Neutrophil (primary cell): ENCODE results near the gene UPB1.

ENCODE experiments used
- H3K27ac ChIP-seq: fragments of 200-600 bp; sonication (generic); 2 replicates; pipeline ENCODE4 v1.5.1; 2016; ENCODE audit warnings: mild to moderate bottlenecking, moderate library complexity
- H3K27me3 ChIP-seq: fragments of 200-600 bp; sonication (generic); 2 replicates; pipeline ENCODE4 v1.6.0; 2016; ENCODE audit warnings: mild to moderate bottlenecking
- H3K36me3 ChIP-seq: fragments of 200-600 bp; sonication (generic); 2 replicates; pipeline ENCODE4 v1.5.1; 2017
- H3K4me1 ChIP-seq, 2 experiments: fragments of 200-600 bp in 1 of 2; sonication (generic) in 1 of 2; 1 replicate in 1 of 2; 2 replicates in 1 of 2; pipeline versions ENCODE4 v1.5.1 to v1.6.1; 2013 to 2016; ENCODE audit warnings: low read depth in 1 of 2, low read length in 1 of 2, mild to moderate bottlenecking in 1 of 2, moderate library complexity in 1 of 2; ENCODE audit not compliant: control insufficient read depth in 1 of 2, insufficient read depth in 1 of 2
- H3K4me3 ChIP-seq, 2 experiments: fragments of 200-600 bp in 1 of 2; sonication (generic) in 1 of 2; 1 replicate in 1 of 2; 2 replicates in 1 of 2; pipeline ENCODE4 v1.5.1; 2013 to 2016; ENCODE audit warnings: low read depth in 1 of 2, low read length in 1 of 2, mild to moderate bottlenecking in 1 of 2, moderate library complexity in 1 of 2
- H3K9me3 ChIP-seq: fragments of 200-600 bp; sonication (generic); 2 replicates; pipeline ENCODE4 v1.5.1; 2016
- TF ChIP-seq, protein P1 (sequence below): fragments of 200-600 bp; sonication (generic); IDR thresholded peaks from 2 replicates; pipeline ENCODE4 v1.5.1; 2016; ENCODE audit warnings: antibody characterized with exemption

UPB1 gene

DNA sequence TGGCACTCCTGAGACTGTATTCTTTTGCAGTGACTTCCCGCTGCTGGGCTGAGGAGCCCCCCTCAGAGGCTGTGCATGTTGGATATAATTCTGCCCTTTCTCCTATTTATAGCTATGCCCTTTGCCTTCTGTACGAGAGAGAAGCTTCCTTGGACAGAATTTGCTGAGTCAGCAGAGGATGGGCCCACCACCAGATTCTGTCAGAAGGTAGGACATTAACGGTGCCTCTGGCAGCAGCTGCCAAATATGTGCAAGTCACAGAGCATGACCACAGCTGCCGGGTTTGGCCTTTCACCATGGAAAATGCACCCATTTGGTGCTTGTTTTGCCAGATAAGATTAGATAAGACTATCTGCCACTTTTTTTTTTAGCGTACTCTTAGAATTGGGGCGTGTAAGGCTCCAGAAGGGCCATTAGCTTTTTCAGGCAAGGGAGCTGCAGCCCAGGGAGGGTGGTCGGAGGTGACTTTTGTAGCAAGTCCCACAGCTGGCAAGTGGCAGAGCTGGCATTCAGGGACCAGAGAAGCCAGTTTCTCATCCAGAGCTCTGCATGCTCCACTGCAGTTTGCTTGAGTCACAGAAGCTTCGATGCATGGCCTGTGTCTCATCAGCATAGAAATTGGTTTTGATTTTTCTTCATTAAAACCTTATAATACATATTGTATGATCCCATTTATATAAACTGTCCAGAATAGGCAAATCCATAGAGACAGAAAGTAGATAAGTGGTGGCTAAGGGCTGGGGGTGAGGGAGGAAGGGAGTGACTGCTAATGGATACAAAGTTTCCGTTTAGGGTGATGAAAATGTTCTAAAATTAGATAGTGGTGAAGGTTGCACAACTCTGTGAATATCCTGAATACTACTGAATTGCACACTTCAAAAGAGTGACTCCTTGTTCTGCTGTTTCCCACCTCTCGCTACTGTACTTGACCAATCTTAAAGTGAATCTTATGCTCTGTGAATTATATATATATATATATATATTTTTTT, 15.8 kb downstream of the UPB1 start:
- no peaks in the 10 kb centered on the region for H3K27me3 ChIP-seq
- H3K27ac ChIP-seq, result peak overlapping the region; percentile 74
- TF ChIP-seq, protein P1, sequence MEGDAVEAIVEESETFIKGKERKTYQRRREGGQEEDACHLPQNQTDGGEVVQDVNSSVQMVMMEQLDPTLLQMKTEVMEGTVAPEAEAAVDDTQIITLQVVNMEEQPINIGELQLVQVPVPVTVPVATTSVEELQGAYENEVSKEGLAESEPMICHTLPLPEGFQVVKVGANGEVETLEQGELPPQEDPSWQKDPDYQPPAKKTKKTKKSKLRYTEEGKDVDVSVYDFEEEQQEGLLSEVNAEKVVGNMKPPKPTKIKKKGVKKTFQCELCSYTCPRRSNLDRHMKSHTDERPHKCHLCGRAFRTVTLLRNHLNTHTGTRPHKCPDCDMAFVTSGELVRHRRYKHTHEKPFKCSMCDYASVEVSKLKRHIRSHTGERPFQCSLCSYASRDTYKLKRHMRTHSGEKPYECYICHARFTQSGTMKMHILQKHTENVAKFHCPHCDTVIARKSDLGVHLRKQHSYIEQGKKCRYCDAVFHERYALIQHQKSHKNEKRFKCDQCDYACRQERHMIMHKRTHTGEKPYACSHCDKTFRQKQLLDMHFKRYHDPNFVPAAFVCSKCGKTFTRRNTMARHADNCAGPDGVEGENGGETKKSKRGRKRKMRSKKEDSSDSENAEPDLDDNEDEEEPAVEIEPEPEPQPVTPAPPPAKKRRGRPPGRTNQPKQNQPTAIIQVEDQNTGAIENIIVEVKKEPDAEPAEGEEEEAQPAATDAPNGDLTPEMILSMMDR, result no peak
- H3K4me1 ChIP-seq, result peaks cover 85 to 96% of the 10 kb centered on the region in 2 experiments
- H3K9me3 ChIP-seq, result no peaks in the 10 kb centered on the region
- H3K36me3 ChIP-seq, result peaks cover 5% of the 10 kb centered on the region
- peak overlapping the region; percentile 44 to 47 for H3K4me3 ChIP-seq

DNA sequence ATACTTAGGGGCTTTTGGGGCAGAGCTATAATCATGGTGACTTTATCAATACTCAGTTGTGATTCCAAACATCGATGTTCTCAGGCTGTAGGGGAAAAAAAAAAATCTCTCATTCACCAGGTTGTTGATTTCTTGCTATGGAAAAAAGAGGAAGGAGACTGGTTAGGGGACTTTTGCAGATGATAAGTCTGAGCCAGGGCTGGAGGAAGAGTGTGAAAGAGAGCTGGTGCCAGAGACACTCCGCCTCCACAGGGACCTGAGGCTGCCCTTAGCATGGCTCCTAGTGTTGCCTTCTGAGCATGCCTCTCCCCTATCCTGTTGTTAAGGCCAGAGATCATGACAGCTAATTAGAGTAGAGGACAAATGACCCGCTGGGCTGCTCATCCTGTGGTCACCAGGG, 16.9 kb downstream of the UPB1 start:
- H3K9me3 ChIP-seq, result no peaks in the 10 kb centered on the region
- H3K36me3 ChIP-seq, result peaks cover 5% of the 10 kb centered on the region
- H3K27me3 ChIP-seq, result no peaks in the 10 kb centered on the region
- H3K27ac ChIP-seq, result peak overlapping the region; percentile 74
- peak overlapping the region in 1 of 2 experiments; percentile 47 for H3K4me3 ChIP-seq
- TF ChIP-seq, protein P1, result no peak
- peaks cover 85 to 96% of the 10 kb centered on the region in 2 experiments for H3K4me1 ChIP-seq

- Histone ChIP-seq H3K27me3 (no peaks in the 10 kb centered on the region), H3K4me1 (peaks cover 86 to 95% of the 10 kb centered on the region in 2 experiments)
Observed at GRCh38 chr22:24513378-24514240, 18.5 kb downstream of the UPB1 start.

DNA sequence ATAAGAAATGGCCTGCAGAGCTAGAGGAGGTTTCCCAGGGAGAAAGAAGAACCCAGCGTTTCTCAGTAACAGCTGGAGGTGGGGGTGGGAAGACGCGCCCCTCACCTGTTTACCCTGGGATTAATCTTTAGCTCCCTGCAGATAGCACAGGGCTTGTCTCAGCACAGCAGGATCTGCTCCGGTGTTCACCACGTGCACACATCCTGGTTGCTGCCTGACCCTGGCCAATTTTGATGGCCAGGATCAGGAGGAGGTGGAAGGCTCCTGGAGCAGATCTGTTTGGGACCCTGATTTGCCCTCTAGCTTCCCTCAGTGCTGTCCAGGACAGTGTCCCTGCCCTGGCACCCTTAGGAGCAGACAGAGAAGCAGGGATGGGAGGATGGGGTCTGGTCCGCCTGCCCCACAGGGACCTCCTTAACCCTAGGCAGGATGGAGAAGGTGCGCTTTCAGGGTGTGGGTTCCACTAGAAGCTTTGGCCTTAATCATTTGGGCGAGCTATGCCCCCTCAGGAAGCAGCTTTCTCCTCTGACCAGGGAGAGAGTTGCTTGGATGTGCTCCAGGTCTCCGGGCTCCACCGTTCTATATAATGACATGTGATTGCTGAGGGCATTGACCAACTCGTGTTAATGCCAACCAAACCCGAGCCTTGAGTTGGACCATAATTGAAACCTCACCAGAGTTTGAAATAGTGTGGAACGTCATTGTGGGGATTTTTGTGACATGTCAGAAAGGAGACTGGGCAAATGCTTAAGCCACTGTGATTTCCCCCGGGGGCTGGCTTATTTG, 19.3 kb downstream of the UPB1 start:
- Histone ChIP-seq H3K4me1 (peaks cover 86 to 95% of the 10 kb centered on the region in 2 experiments), H3K4me3 (no peak overlapping the region), H3K36me3 (peaks cover 5% of the 10 kb centered on the region), H3K27ac (no peak overlapping the region), H3K27me3 (no peaks in the 10 kb centered on the region), H3K9me3 (no peaks in the 10 kb centered on the region)
- TF ChIP-seq, protein P1, result no peak

More at GRCh38 chr22:24513378-24514240, 18.5 kb downstream of the UPB1 start:
- TF ChIP-seq, protein P1, result no peak
- H3K4me3 ChIP-seq, result no peak overlapping the region
- H3K27ac ChIP-seq, result no peak overlapping the region
- peaks cover 5% of the 10 kb centered on the region for H3K36me3 ChIP-seq
- no peaks in the 10 kb centered on the region for H3K9me3 ChIP-seq

GRCh38 chr22:24515027-24515338, 19.9 kb downstream of the UPB1 start:
- Histone ChIP-seq H3K27ac (no peak overlapping the region), H3K27me3 (no peaks in the 10 kb centered on the region), H3K9me3 (no peaks in the 10 kb centered on the region), H3K36me3 (peaks cover 5% of the 10 kb centered on the region), H3K4me3 (no peak overlapping the region), H3K4me1 (peaks cover 86 to 95% of the 10 kb centered on the region in 2 experiments)
- TF ChIP-seq, protein P1, result no peak
